Mesenchymal stem cell (in vitro differentiated cells and primary cell): ENCODE results near the gene CIDEC.

ENCODE experiments used
- DNase-seq: peaks from one replicate; pipeline ENCODE4 v3.0.0-alpha.2; 2013
- H2AFZ ChIP-seq: one replicate; pipeline ENCODE4 v1.6.1; 2013; ENCODE audit warnings: low read depth, mild to moderate bottlenecking, control low read depth, inconsistent platforms, low read length, moderate library complexity
- H2AK5ac ChIP-seq: 2 replicates; pipeline ENCODE4 v1.6.1; 2013; ENCODE audit warnings: low read length, moderate library complexity, mild to moderate bottlenecking, inconsistent platforms; ENCODE audit not compliant: severe bottlenecking
- H2BK120ac ChIP-seq: one replicate; pipeline ENCODE4 v1.6.1; 2013; ENCODE audit warnings: low read depth, mild to moderate bottlenecking, inconsistent platforms, low read length, moderate library complexity
- H2BK12ac ChIP-seq, 2 experiments: one replicate each; pipeline ENCODE4 v1.6.1; 2013; ENCODE audit warnings: inconsistent platforms in 2 of 2, low read length in 2 of 2, mild to moderate bottlenecking in 2 of 2, moderate library complexity in 2 of 2, control low read depth in 1 of 2
- H2BK15ac ChIP-seq: one replicate; pipeline ENCODE4 v1.6.1; 2013; ENCODE audit warnings: mild to moderate bottlenecking, low read depth, inconsistent platforms; ENCODE audit not compliant: poor library complexity, severe bottlenecking
- H2BK5ac ChIP-seq: 2 replicates; pipeline ENCODE4 v1.6.1; 2013; ENCODE audit warnings: low read depth, mild to moderate bottlenecking, low read length, control low read depth, inconsistent platforms; ENCODE audit not compliant: poor library complexity, severe bottlenecking
- H3K14ac ChIP-seq, 2 experiments: one replicate each; pipeline ENCODE4 v1.6.1; 2013; ENCODE audit warnings: inconsistent platforms in 2 of 2, low read length in 2 of 2, control low read depth in 1 of 2, mild to moderate bottlenecking in 1 of 2, moderate library complexity in 1 of 2
- H3K18ac ChIP-seq, 2 experiments: one replicate each; pipeline ENCODE4 v1.6.1; 2013; ENCODE audit warnings: inconsistent platforms in 2 of 2, low read length in 2 of 2, control low read depth in 1 of 2, low read depth in 1 of 2, mild to moderate bottlenecking in 1 of 2
- H3K23ac ChIP-seq, 2 experiments: one replicate each; pipeline ENCODE4 v1.6.1; 2013; ENCODE audit warnings: inconsistent platforms in 2 of 2, low read length in 2 of 2, mild to moderate bottlenecking in 2 of 2, moderate library complexity in 2 of 2, control low read depth in 1 of 2
- H3K27ac ChIP-seq: 2 replicates; pipeline ENCODE4 v1.5.1; 2013; ENCODE audit warnings: mild to moderate bottlenecking, moderate library complexity, low read length, control low read depth, inconsistent platforms; ENCODE audit not compliant: poor library complexity, severe bottlenecking
- H3K27me3 ChIP-seq, 2 experiments: 2 replicates each; pipeline versions ENCODE4 v1.6.1 to v1.7.0; 2013; ENCODE audit warnings: low read length in 2 of 2, mild to moderate bottlenecking in 2 of 2, moderate library complexity in 2 of 2, control low read depth in 1 of 2, inconsistent platforms in 1 of 2; ENCODE audit not compliant: control insufficient read depth in 1 of 2, insufficient read depth in 1 of 2
- H3K36me3 ChIP-seq, 2 experiments: 2 replicates each; pipeline versions ENCODE4 v1.6.1 to v1.7.0; 2013; ENCODE audit warnings: low read length in 2 of 2, control low read depth in 1 of 2, inconsistent platforms in 1 of 2, low read depth in 1 of 2, mild to moderate bottlenecking in 1 of 2; ENCODE audit not compliant: insufficient read depth in 2 of 2, control insufficient read depth in 1 of 2
- H3K4ac ChIP-seq, 2 experiments: one replicate each; pipeline ENCODE4 v1.6.1; 2013; ENCODE audit warnings: inconsistent platforms in 2 of 2, low read length in 2 of 2, mild to moderate bottlenecking in 2 of 2, moderate library complexity in 2 of 2, control low read depth in 1 of 2, low read depth in 1 of 2
- H3K4me1 ChIP-seq: 2 replicates; pipeline ENCODE4 v1.6.1; 2013; ENCODE audit warnings: low read depth, low read length, control low read depth; ENCODE audit not compliant: control insufficient read depth, insufficient read depth
- H3K4me2 ChIP-seq: 2 replicates; pipeline ENCODE4 v1.6.1; 2013; ENCODE audit warnings: low read length, mild to moderate bottlenecking, inconsistent platforms; ENCODE audit not compliant: poor library complexity, severe bottlenecking
- H3K4me3 ChIP-seq, 2 experiments: 2 replicates each; pipeline versions ENCODE4 v1.5.1 to v1.7.0; 2013; ENCODE audit warnings: low read length in 2 of 2, mild to moderate bottlenecking in 2 of 2, control low read depth in 1 of 2, low read depth in 1 of 2; ENCODE audit not compliant: insufficient read depth in 1 of 2
- H3K79me1 ChIP-seq: replicated peaks from 2 replicates; pipeline ENCODE4 v1.6.1; 2013; ENCODE audit warnings: mild to moderate bottlenecking, control low read depth, low read length, inconsistent platforms; ENCODE audit not compliant: poor library complexity, severe bottlenecking
- H3K9ac ChIP-seq: 2 replicates; pipeline ENCODE4 v1.7.0; 2013; ENCODE audit warnings: mild to moderate bottlenecking, low read length, moderate library complexity
- H3K9me3 ChIP-seq: 2 replicates; pipeline ENCODE4 v1.7.0; 2013; ENCODE audit warnings: mild to moderate bottlenecking, low read length; ENCODE audit not compliant: control insufficient read depth
- H4K8ac ChIP-seq: one replicate; pipeline ENCODE4 v1.6.1; 2013; ENCODE audit warnings: inconsistent platforms, mild to moderate bottlenecking, low read length, moderate library complexity
- H4K91ac ChIP-seq: one replicate; pipeline ENCODE4 v1.6.1; 2013; ENCODE audit warnings: mild to moderate bottlenecking, low read length, inconsistent platforms
- WGBS: methylation state at CpG from one replicate; pipeline ENCODE4 v1.1.7; 2013; ENCODE audit warnings: mixed read lengths; 5-methylcytosine and 5-hydroxymethylcytosine counted together

CIDEC gene

GRCh38 chr3:9891072-9891622 is 11.1 kb upstream of the CIDEC start:
- no peak overlapping the region for H2AK5ac ChIP-seq
- H3K23ac ChIP-seq: no peak overlapping the region
- no peaks in the 10 kb centered on the region for H3K9me3 ChIP-seq
- no peaks in the 10 kb centered on the region for H3K27me3 ChIP-seq
- peaks cover 10% of the 10 kb centered on the region for H3K79me1 ChIP-seq
- no peak overlapping the region for H2BK15ac ChIP-seq
- H3K4me3 ChIP-seq: peak overlapping the region; percentile 91 to 95
- H4K91ac ChIP-seq: peak overlapping the region; percentile 99
- peak overlapping the region; percentile 18 for H3K27ac ChIP-seq
- peak overlapping the region; percentile 81 for H3K4me2 ChIP-seq
- peak overlapping the region; percentile 93 for H2BK120ac ChIP-seq
- WGBS: 0% methylated on average over 4 of the region's 12 CpGs
- H3K4me1 ChIP-seq: peaks cover 2% of the 10 kb centered on the region
- peaks cover 7 to 25% of the 10 kb centered on the region in 2 experiments for H3K36me3 ChIP-seq
- H2BK12ac ChIP-seq: peak overlapping the region in 1 of 2 experiments; percentile 47
- peak overlapping the region; percentile 97 to 100 for H3K18ac ChIP-seq
- peak overlapping the region; percentile 99 for H4K8ac ChIP-seq
- peak overlapping the region; percentile 43 for H2AFZ ChIP-seq
- H3K4ac ChIP-seq: peak overlapping the region; percentile 96
- DNase-seq: no peak
- H2BK5ac ChIP-seq: peak overlapping the region; percentile 86
- peak overlapping the region; percentile 88 to 99 for H3K14ac ChIP-seq
- H3K9ac ChIP-seq: peak overlapping the region; percentile 99

- Histone ChIP-seq H3K4me3 (peak within 1 kb of the TSS; percentile 91 to 95), H3K79me1 (peaks cover 10% of the 10 kb centered on the region), H2BK120ac (peak within 1 kb of the TSS; percentile 93), H4K8ac (peak within 1 kb of the TSS; percentile 99), H2BK5ac (peak within 1 kb of the TSS; percentile 86), H2AK5ac (no peak within 1 kb of the TSS), H3K9me3 (no peaks in the 10 kb centered on the region), H3K18ac (peak within 1 kb of the TSS; percentile 97 to 100), H3K27ac (peak within 1 kb of the TSS; percentile 38), H3K14ac (peak within 1 kb of the TSS; percentile 88 to 99), H2BK15ac (peak within 1 kb of the TSS; percentile 79), H3K4me1 (peaks cover 2% of the 10 kb centered on the region), H2BK12ac (peak within 1 kb of the TSS; percentile 47 to 62), H3K4me2 (peak within 1 kb of the TSS; percentile 81), H4K91ac (peak within 1 kb of the TSS; percentile 99), H3K27me3 (no peaks in the 10 kb centered on the region), H3K4ac (peak within 1 kb of the TSS; percentile 96), H2AFZ (peak within 1 kb of the TSS; percentile 43), H3K23ac (peak within 1 kb of the TSS; percentile 70 to 75), H3K9ac (peak within 1 kb of the TSS; percentile 99), H3K36me3 (peaks cover 7 to 25% of the 10 kb centered on the region in 2 experiments)
- WGBS: 2% methylated on average over 49 of the region's 62 CpGs
- peak; percentile 91 for DNase-seq
Observed at GRCh38 chr3:9890249-9891071, 10.4 kb upstream of the CIDEC start, which contains the start of gene JAGN1. Gene JAGN1 (plus strand): TSS chr3:9890610. CDS start chr3:9890723, 113 bp downstream.

GRCh38 chr3:9889405-9889804 is 9.4 kb upstream of the CIDEC start:
- Histone ChIP-seq H3K14ac (no peak overlapping the region), H3K9me3 (no peaks in the 10 kb centered on the region), H2AFZ (no peak overlapping the region), H3K27me3 (no peaks in the 10 kb centered on the region), H2BK5ac (no peak overlapping the region), H4K8ac (no peak overlapping the region), H3K27ac (no peak overlapping the region), H3K4me3 (no peak overlapping the region), H3K36me3 (peaks cover 7 to 20% of the 10 kb centered on the region in 2 experiments), H3K4me2 (no peak overlapping the region), H3K4ac (no peak overlapping the region), H3K79me1 (peaks cover 6% of the 10 kb centered on the region), H3K23ac (no peak overlapping the region), H3K18ac (no peak overlapping the region), H2BK12ac (no peak overlapping the region), H3K9ac (no peak overlapping the region), H2AK5ac (no peak overlapping the region), H2BK120ac (no peak overlapping the region), H2BK15ac (no peak overlapping the region), H3K4me1 (peaks cover 2% of the 10 kb centered on the region), H4K91ac (no peak overlapping the region)
- no peak for DNase-seq
- WGBS: 93% methylated on average over 2 of the region's 5 CpGs

GRCh38 chr3:9888540-9888939 is 8.5 kb upstream of the CIDEC start:
- no peak overlapping the region for H3K4me2 ChIP-seq
- H2BK120ac ChIP-seq: no peak overlapping the region
- H3K27ac ChIP-seq: no peak overlapping the region
- peaks cover 7 to 16% of the 10 kb centered on the region in 2 experiments for H3K36me3 ChIP-seq
- H2AFZ ChIP-seq: no peak overlapping the region
- no peak overlapping the region for H2BK5ac ChIP-seq
- no peak overlapping the region for H3K23ac ChIP-seq
- H4K91ac ChIP-seq: no peak overlapping the region
- no peak overlapping the region for H3K4ac ChIP-seq
- no peak overlapping the region for H2BK12ac ChIP-seq
- no peaks in the 10 kb centered on the region for H3K27me3 ChIP-seq
- H2BK15ac ChIP-seq: no peak overlapping the region
- H3K18ac ChIP-seq: peak overlapping the region in 1 of 2 experiments; percentile 55
- peaks cover 4% of the 10 kb centered on the region for H3K79me1 ChIP-seq
- 89% methylated on average over 1 of the region's 3 CpGs for WGBS
- H4K8ac ChIP-seq: no peak overlapping the region
- H3K4me1 ChIP-seq: no peaks in the 10 kb centered on the region
- H2AK5ac ChIP-seq: no peak overlapping the region
- H3K4me3 ChIP-seq: no peak overlapping the region
- H3K14ac ChIP-seq: no peak overlapping the region
- DNase-seq: no peak
- no peak overlapping the region for H3K9ac ChIP-seq
- no peaks in the 10 kb centered on the region for H3K9me3 ChIP-seq
